GM21576 (cell line): ENCODE data around the gene MYH11.

Source experiments
- ATAC-seq: cut with Tn5 transposase; IDR thresholded peaks from one replicate; pipeline ENCODE4 v1.9.1; 2021; ENCODE audit warnings: mild to moderate bottlenecking, moderate library complexity; ENCODE audit not compliant: unreplicated experiment

The MYH11 gene

GRCh38 chr16:15779664-15780351 is 77.0 kb downstream of the MYH11 start:
- ATAC-seq = no peak

DNA sequence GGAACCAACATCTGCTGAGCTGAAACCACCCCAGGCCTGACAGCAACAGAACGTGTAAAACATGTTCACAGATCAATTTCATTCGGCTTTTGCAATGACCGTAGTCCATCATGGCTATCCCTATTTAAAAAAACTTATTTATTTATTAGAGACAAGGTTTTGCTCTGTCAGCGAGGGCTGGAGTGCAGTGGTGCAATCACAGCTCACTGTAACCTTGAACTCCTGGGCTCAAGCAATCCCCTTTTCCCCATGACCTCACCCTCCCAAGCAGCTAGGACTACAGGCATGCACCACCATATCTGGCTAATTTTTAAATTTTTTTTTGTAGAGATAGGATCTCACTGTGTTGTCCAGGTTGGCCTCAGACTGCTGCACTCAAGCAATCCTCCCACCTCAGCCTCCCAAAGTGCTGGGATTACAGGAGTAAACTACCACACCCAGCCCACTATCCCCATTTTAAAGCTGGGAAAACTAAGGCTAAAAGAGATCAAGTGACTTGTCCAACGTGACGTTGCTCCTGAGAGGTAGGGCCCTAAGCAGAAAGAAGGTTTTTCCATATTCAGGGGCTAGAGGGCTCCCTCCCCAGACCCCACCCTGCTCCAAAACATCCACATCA is 77.7 kb downstream of the MYH11 start:
- ATAC-seq = no peak

- no peak for ATAC-seq
These were observed 78.6 kb downstream of the MYH11 start for GRCh38 chr16:15778204-15778743.

DNA sequence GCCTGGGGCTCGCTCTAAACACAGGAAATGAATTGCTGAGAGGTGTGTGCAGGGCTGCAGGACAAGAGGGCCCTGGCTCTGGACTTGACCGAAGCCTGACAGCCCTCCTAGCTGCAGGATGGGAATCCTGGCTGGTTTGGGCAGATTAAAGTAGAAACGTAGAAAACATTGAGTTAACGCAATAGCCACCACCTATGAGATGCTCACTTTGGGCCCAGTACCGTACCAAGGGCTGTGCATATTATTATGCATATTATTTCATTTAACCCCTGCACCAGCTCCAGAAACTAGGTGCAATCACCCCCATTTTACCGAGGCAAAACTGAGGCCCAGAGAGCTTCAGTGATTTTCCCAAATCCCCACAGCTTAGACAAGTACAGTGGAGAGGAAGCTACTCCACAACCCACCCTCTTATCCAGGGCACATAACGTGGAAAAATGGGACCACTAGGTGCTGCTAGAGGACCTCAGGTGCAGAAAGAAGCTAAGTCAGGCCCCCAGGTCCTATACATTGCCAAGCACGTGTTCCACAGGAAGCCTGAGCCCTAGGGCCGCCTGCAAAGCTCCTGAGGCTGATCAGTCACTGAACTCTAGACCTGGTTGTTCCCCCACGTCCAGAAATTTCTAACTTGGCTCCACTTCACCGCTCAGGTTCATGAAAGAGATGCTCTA is 79.2 kb downstream of the MYH11 start:
- ATAC-seq = no peak

- ATAC-seq = no peak
These were observed 80.3 kb downstream of the MYH11 start for GRCh38 chr16:15776572-15776971.

- no peak for ATAC-seq
These were observed 81.0 kb downstream of the MYH11 start for GRCh38 chr16:15775663-15776304.

GRCh38 chr16:15775209-15775608 is 81.6 kb downstream of the MYH11 start:
- no peak for ATAC-seq

GRCh38 chr16:15773968-15774367 is 82.9 kb downstream of the MYH11 start:
- ATAC-seq = no peak

- ATAC-seq = no peak
These were observed 84.1 kb downstream of the MYH11 start for GRCh38 chr16:15772579-15773293.

DNA sequence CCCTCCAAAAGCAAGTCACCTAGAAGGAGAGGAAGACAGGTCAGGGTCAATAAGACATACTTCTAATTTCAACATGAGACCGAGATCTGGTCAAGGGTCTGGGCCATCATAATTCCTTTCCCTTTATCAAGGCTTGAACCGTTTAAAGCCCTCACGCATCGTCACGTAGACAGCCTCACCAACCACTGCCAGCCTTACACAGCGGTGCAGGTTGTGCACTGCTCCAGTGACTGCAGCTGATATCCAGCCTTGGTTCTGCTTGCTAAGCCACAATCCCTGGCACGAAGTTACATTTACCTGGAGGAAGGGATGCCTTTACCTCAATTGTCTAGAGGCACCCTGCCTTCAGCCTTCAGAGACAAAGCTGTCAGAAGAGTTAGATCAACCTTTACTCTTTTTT is 85.1 kb downstream of the MYH11 start:
- no peak for ATAC-seq

- ATAC-seq = no peak
These were observed 86.3 kb downstream of the MYH11 start for GRCh38 chr16:15770512-15770911.

GRCh38 chr16:15770107-15770506 is 86.7 kb downstream of the MYH11 start:
- no peak for ATAC-seq

DNA sequence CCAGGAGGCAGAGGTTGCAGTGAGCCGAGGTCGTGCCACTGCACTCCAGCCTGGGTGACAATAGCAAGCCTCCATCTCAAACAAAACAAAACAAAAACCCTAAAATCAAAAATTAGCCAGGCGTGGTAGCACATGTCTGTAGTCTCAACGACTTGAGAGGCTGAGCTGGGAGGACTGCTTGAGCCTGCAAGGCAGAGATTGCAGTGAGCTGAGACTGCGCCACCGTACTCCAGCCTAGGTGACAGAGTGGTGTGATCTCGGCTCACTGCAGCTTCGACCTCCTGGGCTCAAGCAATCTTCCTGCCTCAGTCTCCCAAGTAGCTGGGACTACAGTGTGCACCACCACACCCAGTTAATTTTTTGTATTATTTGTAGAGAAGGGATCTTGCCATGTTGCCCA is 87.6 kb downstream of the MYH11 start:
- no peak for ATAC-seq

DNA sequence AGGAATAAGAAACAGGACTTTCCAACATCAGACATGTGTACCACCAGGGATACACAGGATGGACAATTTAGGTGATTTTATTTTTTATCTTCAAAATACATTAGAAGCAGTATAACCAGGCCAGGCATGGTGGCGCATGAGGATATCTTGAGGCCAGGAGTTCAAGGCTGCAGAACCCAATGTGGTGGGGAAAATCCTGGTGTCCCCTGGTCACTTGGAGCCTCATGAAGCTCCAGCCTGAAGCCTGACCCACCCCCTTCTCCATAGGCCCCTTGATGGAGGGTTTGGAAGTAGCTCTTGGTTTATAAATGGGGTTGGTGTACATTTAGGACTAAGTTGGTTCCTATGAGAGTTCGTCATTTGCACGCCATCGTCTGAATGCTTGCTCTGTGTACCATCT is 88.6 kb downstream of the MYH11 start:
- no peak for ATAC-seq

DNA sequence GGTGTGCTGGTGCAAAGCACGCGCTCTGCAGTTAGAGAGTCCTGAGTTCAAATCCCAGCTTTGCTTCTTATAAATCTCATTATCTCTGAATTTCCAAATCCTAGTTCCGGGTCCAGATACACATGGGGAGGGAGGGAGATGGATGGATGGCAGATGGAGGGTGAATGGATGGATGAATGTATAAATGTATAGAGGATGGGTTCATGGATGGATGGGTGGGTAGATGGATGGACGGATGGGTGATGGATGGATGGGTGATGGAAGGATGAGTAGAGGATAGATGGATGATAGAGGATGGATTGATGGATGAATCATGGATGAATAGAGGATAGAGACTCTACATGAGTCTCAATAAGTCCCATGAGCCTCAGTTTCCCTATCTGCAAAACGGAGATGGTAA is 89.9 kb downstream of the MYH11 start:
- no peak for ATAC-seq

GRCh38 chr16:15765880-15766279 is 90.9 kb downstream of the MYH11 start:
- ATAC-seq = peak; percentile 82

DNA sequence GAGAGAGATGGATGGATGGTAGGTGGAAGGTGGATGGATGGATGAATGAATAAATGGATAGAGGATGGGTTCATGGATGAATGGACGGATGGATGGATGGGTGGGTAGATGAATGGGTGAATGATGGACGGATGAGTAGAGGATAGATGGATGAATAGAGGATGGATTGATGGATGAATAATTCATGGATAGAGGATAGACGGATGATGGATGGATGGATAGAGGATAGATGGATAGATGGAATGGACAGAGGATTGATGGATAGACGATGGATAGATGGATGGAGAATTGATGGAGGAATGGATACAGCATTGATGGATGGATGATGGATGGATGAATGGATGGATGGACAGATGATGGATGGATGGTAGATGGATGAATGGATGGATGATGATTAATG is 91.7 kb downstream of the MYH11 start:
- ATAC-seq = no peak

- no peak for ATAC-seq
These were observed 92.7 kb downstream of the MYH11 start for GRCh38 chr16:15764112-15764511.

- ATAC-seq = no peak
These were observed 96.7 kb downstream of the MYH11 start for GRCh38 chr16:15760129-15760528.

GRCh38 chr16:15759070-15759469 is 97.8 kb downstream of the MYH11 start:
- ATAC-seq = no peak
